Memory B cell (primary cell): ENCODE results near the gene CYP27A1.

Source experiments
- ATAC-seq: fragments of 150-1000 bp; cut with Tn5 transposase; 2 replicates; pipeline ENCODE4 v1.10.0; 2021; ENCODE audit warnings: low read depth, mild to moderate bottlenecking, moderate library complexity
- DNase-seq, 2 donors: peaks; one replicate each; pipeline ENCODE4 v3.0.0; 2022; ENCODE audit warnings: low spot score in 2 of 2
- H3K27ac Mint-ChIP-seq: one replicate; pipeline ENCODE4 v1.8.0; 2022; ENCODE audit warnings: mild to moderate bottlenecking, moderate library complexity, mixed read lengths
- H3K27me3 Mint-ChIP-seq: one replicate; pipeline ENCODE4 v1.8.0; 2022; ENCODE audit warnings: mixed read lengths
- H3K36me3 Mint-ChIP-seq: one replicate; pipeline ENCODE4 v1.8.0; 2022; ENCODE audit warnings: mild to moderate bottlenecking, mixed read lengths
- H3K4me1 Mint-ChIP-seq: one replicate; pipeline ENCODE4 v1.8.0; 2022; ENCODE audit warnings: mixed read lengths
- H3K4me3 Mint-ChIP-seq: one replicate; pipeline ENCODE4 v1.8.0; 2022; ENCODE audit warnings: mild to moderate bottlenecking, moderate library complexity, mixed read lengths
- H3K9me3 Mint-ChIP-seq: one replicate; pipeline ENCODE4 v1.8.0; 2022; ENCODE audit warnings: mixed read lengths

Gene CYP27A1

DNA sequence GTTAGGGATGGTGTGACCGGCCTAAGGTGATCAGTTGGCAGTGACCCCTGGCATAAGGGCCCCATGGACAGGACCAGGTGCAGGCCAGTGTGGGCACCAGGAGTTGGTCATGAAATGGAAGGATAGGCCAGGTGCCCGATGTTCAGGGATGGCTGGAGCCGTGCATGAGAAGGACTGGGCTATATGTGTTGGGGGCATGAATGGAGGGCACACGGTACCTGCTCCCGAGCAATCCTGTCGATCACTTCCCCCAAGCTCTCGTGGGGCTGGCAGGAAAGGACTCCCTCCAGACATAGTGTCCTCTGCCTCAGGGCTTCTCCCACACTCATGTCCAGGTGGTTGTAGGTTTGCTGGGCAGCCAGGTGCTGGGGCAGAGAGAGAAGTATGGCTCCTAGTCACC lies 42.1 kb downstream of the CYP27A1 start:
- H3K36me3 Mint-ChIP-seq, result no peaks in the 10 kb centered on the region
- H3K4me3 Mint-ChIP-seq, result no peak overlapping the region
- no peak overlapping the region for H3K27ac Mint-ChIP-seq
- ATAC-seq, result no peak
- peaks cover 6% of the 10 kb centered on the region for H3K4me1 Mint-ChIP-seq
- no peaks in the 10 kb centered on the region for H3K9me3 Mint-ChIP-seq
- peaks cover 10% of the 10 kb centered on the region for H3K27me3 Mint-ChIP-seq
- no peak for DNase-seq

DNA sequence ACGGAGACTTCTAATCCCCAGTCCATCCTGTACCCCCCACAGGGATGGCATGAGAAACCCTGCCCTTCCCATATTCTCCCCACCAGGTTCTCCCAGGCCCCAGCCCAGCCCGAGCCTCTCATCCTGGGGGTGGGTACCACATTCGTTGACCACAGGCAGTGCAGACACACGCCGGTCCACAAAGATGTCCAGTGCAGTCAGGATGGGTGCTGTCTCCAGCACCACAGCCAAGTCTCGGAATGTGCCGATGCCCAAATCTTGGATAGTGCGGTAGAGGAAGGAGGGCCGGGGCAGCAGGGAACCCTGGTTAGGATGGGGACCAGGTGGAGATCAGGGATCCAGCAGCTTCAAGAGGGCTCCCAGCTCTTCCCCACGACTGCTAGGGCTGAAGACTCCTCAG lies 44.8 kb downstream of the CYP27A1 start:
- H3K4me1 Mint-ChIP-seq, result peaks cover 11% of the 10 kb centered on the region
- peak overlapping the region; percentile 58 for H3K27ac Mint-ChIP-seq
- H3K9me3 Mint-ChIP-seq, result no peaks in the 10 kb centered on the region
- no peak for ATAC-seq
- no peaks in the 10 kb centered on the region for H3K36me3 Mint-ChIP-seq
- H3K4me3 Mint-ChIP-seq, result no peak overlapping the region
- H3K27me3 Mint-ChIP-seq, result peaks cover 17% of the 10 kb centered on the region
- DNase-seq, result no peak

DNA sequence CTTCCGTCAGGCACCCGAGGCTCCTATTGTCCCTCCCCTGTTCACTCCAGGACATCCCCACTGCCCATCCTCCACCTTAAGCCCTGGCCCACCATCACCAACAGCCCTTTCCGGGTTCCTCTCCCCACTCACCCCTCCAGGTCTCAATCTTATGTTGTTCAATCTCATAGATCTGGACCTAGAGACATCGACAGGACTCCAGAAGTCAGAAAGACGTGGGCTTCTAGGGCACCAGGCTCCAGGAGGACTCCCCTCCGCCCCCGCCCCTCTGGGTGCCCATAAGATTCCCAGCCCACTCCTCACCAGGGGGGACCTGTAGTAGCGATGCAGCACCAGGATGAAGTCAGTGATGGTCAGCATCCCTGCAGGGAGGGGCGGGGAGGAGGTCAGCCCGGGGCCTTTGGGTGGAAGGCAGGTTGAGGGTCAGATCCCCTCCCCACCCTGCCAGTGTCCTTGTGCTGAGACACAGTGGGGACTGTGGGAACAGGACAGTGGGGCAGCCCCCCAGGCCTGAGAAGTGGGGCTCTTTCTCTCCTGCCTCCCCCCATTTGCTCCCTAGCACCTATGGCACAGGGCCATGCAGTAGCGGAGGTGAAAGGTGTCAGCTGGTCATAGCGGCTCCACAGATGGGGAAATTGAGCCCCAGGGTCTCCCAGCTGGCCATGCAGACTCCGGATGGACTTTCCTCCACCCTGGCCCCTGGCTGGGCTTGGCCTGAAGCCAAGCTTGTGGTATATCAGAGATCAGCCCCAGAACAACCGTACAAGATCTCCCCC lies 45.9 kb downstream of the CYP27A1 start:
- no peak for DNase-seq
- H3K4me1 Mint-ChIP-seq, result peaks cover 11% of the 10 kb centered on the region
- ATAC-seq, result no peak
- H3K27me3 Mint-ChIP-seq, result peaks cover 24% of the 10 kb centered on the region
- no peak overlapping the region for H3K4me3 Mint-ChIP-seq
- no peak overlapping the region for H3K27ac Mint-ChIP-seq
- no peaks in the 10 kb centered on the region for H3K9me3 Mint-ChIP-seq
- H3K36me3 Mint-ChIP-seq, result no peaks in the 10 kb centered on the region

DNA sequence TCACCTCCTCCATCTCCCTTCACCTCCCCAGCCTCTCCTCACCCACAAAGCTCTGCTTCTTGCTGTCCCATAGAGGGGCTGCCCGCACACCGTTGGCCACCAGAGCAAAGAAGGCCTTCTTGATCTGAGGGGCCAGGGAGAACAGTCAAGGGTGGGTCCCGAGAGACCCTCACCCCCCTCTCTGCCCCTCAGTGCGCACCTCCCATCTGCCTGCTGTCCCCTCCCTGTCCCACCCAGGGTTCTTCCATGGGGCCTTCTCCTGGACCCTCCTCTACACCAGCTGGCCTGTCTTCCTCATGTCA lies 46.5 kb downstream of the CYP27A1 start:
- DNase-seq, result no peak
- Mint-ChIP-seq H3K4me3 (no peak overlapping the region), H3K9me3 (no peaks in the 10 kb centered on the region), H3K36me3 (no peaks in the 10 kb centered on the region), H3K4me1 (peaks cover 11% of the 10 kb centered on the region), H3K27me3 (peaks cover 25% of the 10 kb centered on the region), H3K27ac (no peak overlapping the region)
- ATAC-seq, result no peak

DNA sequence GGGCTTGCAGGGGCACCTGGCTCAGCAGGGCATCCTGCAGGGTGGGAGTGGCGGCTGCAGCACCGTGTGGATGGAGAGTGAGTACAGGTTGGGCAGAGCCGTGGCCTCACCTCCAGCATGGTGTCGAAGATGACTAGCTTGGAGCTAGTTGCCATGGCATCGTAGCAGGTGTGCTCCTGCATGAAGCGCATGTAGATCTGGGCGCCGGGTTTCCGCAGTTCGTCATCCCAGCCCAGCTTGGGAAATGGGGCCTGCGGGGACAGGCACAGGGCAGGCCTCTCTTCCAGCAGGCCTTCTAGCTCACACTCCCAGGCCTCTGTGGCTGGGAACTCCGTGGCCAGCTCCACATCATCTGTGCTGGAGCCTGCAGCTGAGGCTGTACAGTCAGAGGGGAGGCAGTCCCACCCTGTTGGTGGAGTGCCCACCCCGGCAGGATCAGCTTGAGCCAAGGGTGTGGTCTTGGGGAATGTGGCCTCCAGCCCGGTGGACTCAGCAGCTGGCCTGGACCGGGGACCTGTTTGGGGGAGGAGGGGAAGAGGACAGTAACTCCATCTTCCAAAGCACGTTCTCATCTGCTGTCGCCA lies 48.0 kb downstream of the CYP27A1 start:
- Mint-ChIP-seq H3K9me3 (no peaks in the 10 kb centered on the region), H3K27me3 (peaks cover 27% of the 10 kb centered on the region), H3K27ac (no peak overlapping the region), H3K36me3 (no peaks in the 10 kb centered on the region), H3K4me3 (no peak overlapping the region), H3K4me1 (peaks cover 11% of the 10 kb centered on the region)
- no peak for ATAC-seq
- no peak for DNase-seq

DNA sequence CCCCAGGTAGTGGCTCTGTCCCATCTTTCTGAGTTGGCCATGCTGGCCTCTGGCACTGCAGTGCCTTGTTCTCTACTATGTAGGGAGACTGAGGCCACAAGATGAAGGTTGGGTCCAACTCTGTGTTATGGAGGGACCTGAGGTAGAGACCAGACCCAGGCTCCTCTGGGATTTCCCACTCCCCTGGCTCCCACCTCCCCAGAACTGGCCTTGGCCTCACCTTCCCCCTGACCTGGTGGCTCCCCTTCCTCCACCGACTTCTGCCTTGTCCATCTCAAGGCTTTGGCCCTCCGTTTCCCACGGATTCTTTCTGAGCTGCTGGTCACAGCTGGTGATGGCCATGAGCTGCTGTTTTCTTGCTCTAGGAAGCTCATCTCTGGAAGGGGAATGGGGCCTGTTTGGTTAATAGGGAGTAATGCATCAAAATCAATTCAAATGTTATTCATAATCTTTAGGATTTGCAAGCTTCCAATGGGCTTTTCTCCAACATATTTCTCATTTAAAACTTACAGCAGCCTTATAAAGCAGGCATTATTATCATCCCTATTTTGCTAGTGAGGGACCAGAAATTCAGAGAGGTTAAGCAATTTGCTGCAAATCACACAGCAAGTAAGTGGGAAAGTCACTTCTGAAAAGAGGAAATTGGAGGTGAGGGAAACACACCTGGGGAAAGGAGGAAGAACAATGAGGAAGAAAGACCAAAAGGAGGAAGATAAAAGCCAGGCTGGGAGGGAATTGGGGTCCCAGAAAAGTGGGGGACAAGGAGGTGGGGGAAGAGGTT lies 48.8 kb downstream of the CYP27A1 start:
- no peak for DNase-seq
- H3K4me1 Mint-ChIP-seq, result peaks cover 11% of the 10 kb centered on the region

DNA sequence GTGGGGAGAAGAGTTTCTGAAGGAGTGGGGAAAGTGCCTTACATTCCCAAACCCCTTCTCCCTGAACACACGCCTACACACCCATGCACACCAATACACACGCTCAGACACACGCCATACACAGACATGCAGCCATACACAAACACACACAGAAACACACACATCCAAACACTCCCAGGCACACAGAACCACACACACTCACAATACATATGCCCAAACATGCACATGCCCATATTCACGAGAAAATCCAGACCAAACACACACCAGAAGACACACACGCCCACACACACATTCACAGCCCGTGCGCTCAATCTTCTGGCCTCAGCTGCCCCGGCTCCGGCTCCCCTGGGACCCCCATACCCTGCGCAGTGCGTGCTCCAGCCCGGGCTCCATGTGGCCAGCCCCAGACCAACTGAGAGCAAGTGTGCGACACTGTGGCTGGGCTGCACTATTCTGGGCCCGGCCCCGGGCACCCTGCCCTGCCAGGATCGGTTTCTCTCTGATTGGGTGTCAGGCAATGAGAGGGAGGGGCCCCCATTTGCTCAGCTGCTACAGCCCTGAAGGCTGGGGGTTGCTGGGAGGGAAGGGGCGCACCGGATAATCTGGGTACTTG lies 49.5 kb downstream of the CYP27A1 start, which contains the start of gene PRKAG3:
Gene PRKAG3 (minus strand): TSS at position 426 of the 613 bp plus-strand sequence.
- DNase-seq (no peak), ATAC-seq (no peak)
- H3K9me3 Mint-ChIP-seq, result no peaks in the 10 kb centered on the region
- no peaks in the 10 kb centered on the region for H3K36me3 Mint-ChIP-seq
- H3K4me3 Mint-ChIP-seq, result no peak within 1 kb of the TSS
- peaks cover 26% of the 10 kb centered on the region for H3K27me3 Mint-ChIP-seq
- H3K4me1 Mint-ChIP-seq, result peaks cover 9% of the 10 kb centered on the region
- H3K27ac Mint-ChIP-seq, result no peak within 1 kb of the TSS

More for the DNA sequence above, 48.8 kb downstream of the CYP27A1 start:
- H3K36me3 Mint-ChIP-seq, result no peaks in the 10 kb centered on the region
- H3K27me3 Mint-ChIP-seq, result peaks cover 28% of the 10 kb centered on the region
- H3K9me3 Mint-ChIP-seq, result no peaks in the 10 kb centered on the region
- H3K4me3 Mint-ChIP-seq, result no peak overlapping the region
- H3K27ac Mint-ChIP-seq, result no peak overlapping the region
- ATAC-seq, result no peak

DNA sequence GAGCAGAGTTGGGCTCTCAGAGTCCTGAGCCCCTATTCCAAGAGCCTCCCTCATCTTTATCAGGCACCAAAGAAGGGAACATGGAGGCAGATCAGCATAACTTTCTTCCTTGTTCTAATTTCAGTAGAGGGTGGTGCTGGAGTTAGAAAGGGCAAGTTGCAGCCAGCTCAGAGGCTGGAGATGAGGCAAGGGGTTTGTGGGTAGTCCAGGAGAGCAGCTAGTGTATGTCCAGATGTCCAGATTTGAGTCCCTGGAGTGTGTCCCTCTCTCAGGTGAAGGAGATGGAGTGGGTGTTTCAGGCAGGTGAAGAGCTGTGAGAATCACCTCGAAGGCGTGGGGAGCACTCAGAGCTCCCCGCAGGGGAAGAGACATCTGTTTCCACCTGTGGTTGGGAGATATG lies 50.1 kb downstream of the CYP27A1 start:
- ATAC-seq (no peak), DNase-seq (no peak)
- Mint-ChIP-seq H3K36me3 (no peaks in the 10 kb centered on the region), H3K9me3 (peaks cover under 1% of the 10 kb centered on the region), H3K4me1 (peaks cover 5% of the 10 kb centered on the region), H3K4me3 (no peak overlapping the region), H3K27ac (no peak overlapping the region), H3K27me3 (peaks cover 22% of the 10 kb centered on the region)

DNA sequence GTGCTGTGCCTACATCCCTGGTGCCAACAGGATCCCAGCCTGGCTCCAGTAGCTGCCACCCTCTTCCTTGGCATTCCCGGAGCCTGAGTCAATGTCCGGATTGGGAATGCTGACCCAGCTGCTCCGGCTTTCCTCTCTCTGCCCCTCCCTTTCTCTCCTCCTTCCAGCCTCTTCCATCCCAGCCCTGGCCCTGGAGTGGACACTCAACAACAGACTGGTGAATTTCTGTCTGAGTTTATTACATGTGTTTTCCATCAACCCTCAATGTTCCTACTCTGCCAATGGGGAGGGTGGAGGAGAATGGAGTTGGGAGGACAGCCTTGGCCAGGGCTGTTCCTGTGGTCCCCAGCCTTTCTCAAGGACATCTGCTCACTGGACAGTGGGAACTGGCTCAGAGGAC lies 50.6 kb downstream of the CYP27A1 start:
- Mint-ChIP-seq H3K27me3 (peaks cover 23% of the 10 kb centered on the region), H3K4me3 (no peak overlapping the region), H3K4me1 (peaks cover 5% of the 10 kb centered on the region), H3K27ac (no peak overlapping the region), H3K9me3 (peaks cover 4% of the 10 kb centered on the region), H3K36me3 (no peaks in the 10 kb centered on the region)
- DNase-seq (no peak), ATAC-seq (no peak)

DNA sequence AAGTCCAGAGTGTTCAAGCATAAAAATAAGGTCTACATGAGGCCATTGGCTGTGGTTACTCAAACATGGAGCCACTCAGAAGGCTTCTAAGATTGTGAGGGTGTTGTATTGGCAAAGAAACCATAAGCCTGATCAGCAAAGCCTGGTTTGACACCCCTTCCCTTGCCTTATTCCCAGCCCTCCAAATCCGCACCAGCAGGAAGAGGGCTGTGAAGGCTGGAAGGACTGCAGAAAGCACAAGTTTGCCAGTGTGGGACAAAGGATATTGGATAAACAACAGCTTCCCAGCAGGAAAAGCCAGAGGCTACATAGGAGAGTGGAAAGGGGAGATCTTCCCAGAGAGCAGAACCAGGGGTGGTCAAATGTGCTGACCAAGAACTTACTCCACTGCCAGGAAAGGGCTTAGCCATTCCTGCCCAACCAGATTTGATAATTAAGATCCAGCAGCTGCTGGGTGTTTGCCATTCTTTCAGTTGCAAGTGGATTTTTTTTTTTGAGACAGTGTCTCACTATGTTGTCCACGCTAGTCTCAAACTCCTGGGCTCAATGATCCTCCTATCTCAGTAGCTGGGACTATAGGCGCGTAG lies 51.2 kb downstream of the CYP27A1 start:
- no peak for ATAC-seq
- no peak for DNase-seq
- H3K27me3 Mint-ChIP-seq, result peaks cover 25% of the 10 kb centered on the region
- no peak overlapping the region for H3K4me3 Mint-ChIP-seq
- H3K9me3 Mint-ChIP-seq, result peaks cover 8% of the 10 kb centered on the region
- no peak overlapping the region for H3K27ac Mint-ChIP-seq
- H3K4me1 Mint-ChIP-seq, result peaks cover 5% of the 10 kb centered on the region
- H3K36me3 Mint-ChIP-seq, result no peaks in the 10 kb centered on the region

DNA sequence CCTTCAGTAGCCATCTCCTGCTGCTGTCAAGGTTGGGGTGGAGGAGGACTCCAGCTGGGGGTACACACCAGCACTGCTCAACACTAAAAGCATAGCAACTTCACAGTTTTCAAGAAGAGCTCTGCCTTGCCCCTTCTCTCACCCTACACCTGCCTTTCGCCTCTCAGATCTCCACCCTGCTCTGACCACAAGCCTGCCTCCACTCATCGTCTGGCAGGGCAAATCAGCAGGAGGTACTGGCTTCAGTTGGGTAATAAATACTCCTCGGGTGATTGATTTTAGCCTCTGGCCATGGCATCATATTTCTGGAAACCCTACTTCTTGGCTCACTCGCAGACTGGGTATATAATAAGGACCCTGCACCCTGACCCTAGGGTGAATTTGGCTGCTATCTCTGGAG lies 52.7 kb downstream of the CYP27A1 start:
- Mint-ChIP-seq H3K9me3 (peaks cover 11% of the 10 kb centered on the region), H3K27ac (no peak overlapping the region), H3K27me3 (peaks cover 27% of the 10 kb centered on the region), H3K36me3 (peaks cover 3% of the 10 kb centered on the region), H3K4me3 (no peak overlapping the region), H3K4me1 (peaks cover 5% of the 10 kb centered on the region)
- DNase-seq (no peak), ATAC-seq (no peak)

DNA sequence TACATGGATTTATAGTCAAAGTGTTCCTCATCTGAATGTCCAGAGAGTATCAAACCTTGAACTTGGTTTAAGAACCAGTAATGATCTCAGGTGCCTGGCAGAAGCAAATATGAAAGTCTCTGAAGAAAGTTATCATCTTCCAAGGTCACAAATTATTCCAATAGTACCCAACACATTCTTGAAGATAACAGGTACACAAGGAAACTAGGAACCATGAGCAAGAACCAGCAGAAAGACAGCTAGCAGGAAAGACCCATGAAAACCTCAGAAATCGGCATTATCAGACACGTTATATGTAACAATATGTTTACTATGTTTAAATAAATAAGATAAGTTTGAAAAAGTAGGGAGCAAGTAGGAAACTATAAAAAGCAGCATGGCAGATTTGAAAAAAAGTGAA lies 55.5 kb downstream of the CYP27A1 start:
- peaks cover 20% of the 10 kb centered on the region for H3K27me3 Mint-ChIP-seq
- H3K4me1 Mint-ChIP-seq, result no peaks in the 10 kb centered on the region
- no peak overlapping the region for H3K4me3 Mint-ChIP-seq
- DNase-seq (no peak), ATAC-seq (no peak)
- H3K9me3 Mint-ChIP-seq, result peaks cover 14% of the 10 kb centered on the region
- H3K36me3 Mint-ChIP-seq, result peaks cover 3% of the 10 kb centered on the region
- H3K27ac Mint-ChIP-seq, result no peak overlapping the region

DNA sequence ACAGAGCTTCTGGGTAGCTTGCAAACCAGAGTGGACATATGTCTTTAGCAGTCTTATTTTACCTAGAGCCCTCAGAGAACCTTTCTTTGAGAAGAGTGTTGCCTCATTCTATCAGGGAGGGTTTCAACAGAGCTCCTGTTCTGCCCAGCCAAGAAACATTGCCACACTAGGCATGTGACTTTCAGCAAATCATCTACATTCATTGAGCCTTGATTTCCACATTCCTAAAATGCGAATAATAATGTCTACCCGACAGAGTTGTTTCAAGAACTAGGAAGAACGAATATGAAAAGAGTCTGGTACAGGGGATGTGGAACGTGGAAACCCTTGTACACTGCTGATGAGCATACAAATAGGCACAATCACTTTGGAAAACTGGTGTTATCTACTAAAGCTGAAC lies 57.5 kb downstream of the CYP27A1 start:
- H3K4me3 Mint-ChIP-seq, result no peak overlapping the region
- ATAC-seq, result no peak
- H3K9me3 Mint-ChIP-seq, result peaks cover 18% of the 10 kb centered on the region
- no peaks in the 10 kb centered on the region for H3K4me1 Mint-ChIP-seq
- H3K36me3 Mint-ChIP-seq, result peaks cover 3% of the 10 kb centered on the region
- peaks cover 19% of the 10 kb centered on the region for H3K27me3 Mint-ChIP-seq
- no peak for DNase-seq
- no peak overlapping the region for H3K27ac Mint-ChIP-seq

DNA sequence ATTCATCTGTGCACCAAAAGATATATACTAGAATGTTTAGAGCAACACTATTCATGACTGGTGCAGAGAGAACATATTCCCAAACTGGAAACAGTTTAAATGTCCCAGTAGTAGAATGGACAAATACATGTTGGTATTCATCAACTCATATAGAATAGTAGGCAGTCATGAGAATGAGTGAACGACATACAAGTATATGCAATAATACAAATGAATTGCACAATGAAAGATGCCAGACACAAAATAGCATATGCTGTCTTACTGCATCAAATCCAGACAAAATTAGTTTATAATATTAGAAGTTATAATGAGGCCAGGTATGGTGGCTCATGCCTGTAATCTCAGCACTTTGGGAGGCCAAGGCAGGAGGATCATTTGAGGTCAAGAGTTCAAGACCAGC lies 57.9 kb downstream of the CYP27A1 start:
- H3K27me3 Mint-ChIP-seq, result peaks cover 19% of the 10 kb centered on the region

More for the DNA sequence above, 57.9 kb downstream of the CYP27A1 start:
- Mint-ChIP-seq H3K27ac (no peak overlapping the region), H3K4me1 (no peaks in the 10 kb centered on the region), H3K36me3 (peaks cover 3% of the 10 kb centered on the region), H3K9me3 (peaks cover 19% of the 10 kb centered on the region), H3K4me3 (no peak overlapping the region)
- ATAC-seq (no peak), DNase-seq (no peak)
